Gastrocnemius medialis (tissue), 4 donors: Measurements from ENCODE around the gene SPRN.

ENCODE experiments used
- POLR2A ChIP-seq, 2 donors: fragments of 450-650 bp; IDR thresholded peaks; one replicate each; pipeline ENCODE4 v1.6.1; 2017; ENCODE audit warnings: antibody characterized with exemption in 2 of 2, mild to moderate bottlenecking in 2 of 2, moderate library complexity in 2 of 2
- TF ChIP-seq, protein P1 (sequence below), 5 experiments: fragments of 450-650 bp in 3 of 5; fragments of 200-600 bp in 2 of 5; sonication (generic) in 2 of 5; IDR thresholded peaks in 4 of 5; conservative IDR thresholded peaks in 1 of 5; 1 replicate in 4 of 5; 2 replicates in 1 of 5; pipeline ENCODE4 v1.5.1; 2016 to 2019; ENCODE audit warnings: antibody characterized with exemption in 5 of 5, mild to moderate bottlenecking in 3 of 5, moderate library complexity in 3 of 5

- TF ChIP-seq POLR2A (IDR thresholded peaks at IDR 0.05), result no peak
- TF ChIP-seq, protein P1, sequence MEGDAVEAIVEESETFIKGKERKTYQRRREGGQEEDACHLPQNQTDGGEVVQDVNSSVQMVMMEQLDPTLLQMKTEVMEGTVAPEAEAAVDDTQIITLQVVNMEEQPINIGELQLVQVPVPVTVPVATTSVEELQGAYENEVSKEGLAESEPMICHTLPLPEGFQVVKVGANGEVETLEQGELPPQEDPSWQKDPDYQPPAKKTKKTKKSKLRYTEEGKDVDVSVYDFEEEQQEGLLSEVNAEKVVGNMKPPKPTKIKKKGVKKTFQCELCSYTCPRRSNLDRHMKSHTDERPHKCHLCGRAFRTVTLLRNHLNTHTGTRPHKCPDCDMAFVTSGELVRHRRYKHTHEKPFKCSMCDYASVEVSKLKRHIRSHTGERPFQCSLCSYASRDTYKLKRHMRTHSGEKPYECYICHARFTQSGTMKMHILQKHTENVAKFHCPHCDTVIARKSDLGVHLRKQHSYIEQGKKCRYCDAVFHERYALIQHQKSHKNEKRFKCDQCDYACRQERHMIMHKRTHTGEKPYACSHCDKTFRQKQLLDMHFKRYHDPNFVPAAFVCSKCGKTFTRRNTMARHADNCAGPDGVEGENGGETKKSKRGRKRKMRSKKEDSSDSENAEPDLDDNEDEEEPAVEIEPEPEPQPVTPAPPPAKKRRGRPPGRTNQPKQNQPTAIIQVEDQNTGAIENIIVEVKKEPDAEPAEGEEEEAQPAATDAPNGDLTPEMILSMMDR (IDR thresholded peaks at IDR 0.05 in 4 of 5, conservative IDR thresholded peaks at IDR 0.05 in 1 of 5), result no peak
Observed at GRCh38 chr10:133412381-133412711, 12.1 kb downstream of the SPRN start.
